Measurements from ENCODE around the gene CFAP53. TPM values are rescaled to one million over a fixed set of nuclear protein-coding genes. Genes with fewer than 3 reads are reported as not detected.

Gene CFAP53
- polyA plus RNA-seq, 1 of the 3 experiments (the other 2 are of a cell fraction), result 1.6 TPM

GRCh38 chr18:50182511-50182910, 83.8 kb downstream of the CFAP53 start:
- Histone ChIP-seq H3K27ac (ENCODE audit: low read depth in 2 of 2, low read length in 1 of 2) (no peak overlapping the region), H3F3A (replicated peaks; ENCODE audit: insufficient read depth) (no peaks in the 10 kb centered on the region), H2AFZ (ENCODE audit: low read depth) (no peak overlapping the region), H3K9me3 (no peaks in the 10 kb centered on the region), H4K20me1 (ENCODE audit: insufficient read depth) (no peaks in the 10 kb centered on the region), H3K36me3 (replicated peaks in 1 of 2; ENCODE audit: control insufficient read depth in 1 of 2, insufficient read depth in 2 of 2, low read length in 1 of 2) (no peaks in the 10 kb centered on the region), H3K27me3 (ENCODE audit: insufficient read depth) (no peaks in the 10 kb centered on the region; the same call in 1 of the 2 replicates), H3K4me2 (no peak overlapping the region), H3K9me2 (no peaks in the 10 kb centered on the region), H3K9ac (no peak overlapping the region), H3K4me3 (ENCODE audit: low read depth in 2 of 2, low read length in 1 of 2) (no peak overlapping the region), H3K4me1 (ENCODE audit: control insufficient read depth in 1 of 2, insufficient read depth in 2 of 2, low read depth in 1 of 2, low read length in 1 of 2) (peaks cover 0 to 5% of the 10 kb centered on the region in 2 experiments; a peak in 1 of 4 replicates), H3K79me2 (ENCODE audit: insufficient read depth) (no peaks in the 10 kb centered on the region)
- TF ChIP-seq FOXJ3 (CRISPR knock-in tag; IDR thresholded peaks at IDR 0.05), result no peak
- no peak for TF ChIP-seq TEAD4 (IDR thresholded peaks at IDR 0.05; ENCODE audit: borderline replicate concordance, insufficient read depth)
- no peak for TF ChIP-seq USF1 (IDR thresholded peaks at IDR 0.05; ENCODE audit: borderline replicate concordance, low read depth)
- no peak for TF ChIP-seq CHD2 (IDR thresholded peaks at IDR 0.05; ENCODE audit: low read length, partially characterized antibody)
- TF ChIP-seq CTCF (IDR thresholded peaks at IDR 0.05), result no peak
- TF ChIP-seq RCOR1 (IDR thresholded peaks at IDR 0.05; ENCODE audit: low read length), result no peak
- no peak for TF ChIP-seq SIN3A (IDR thresholded peaks at IDR 0.05; ENCODE audit: borderline replicate concordance, low read depth, low read length)
- no peak for TF ChIP-seq MXI1 (IDR thresholded peaks at IDR 0.05; ENCODE audit: low read depth, low read length)
- no peak for TF ChIP-seq PBX3 (IDR thresholded peaks at IDR 0.05)
- no peak for TF ChIP-seq GABPA (IDR thresholded peaks at IDR 0.05; ENCODE audit: low read depth)
- no peak for TF ChIP-seq TCF12 (IDR thresholded peaks at IDR 0.05)
- no peak for TF ChIP-seq POLR2AphosphoS5 (IDR thresholded peaks at IDR 0.05; ENCODE audit: low read depth, low read length)
- TF ChIP-seq YY1 (IDR thresholded peaks at IDR 0.05; ENCODE audit: low read depth), result no peak
- no peak for TF ChIP-seq NFIC (IDR thresholded peaks at IDR 0.05; ENCODE audit: borderline replicate concordance)
- no peak for TF ChIP-seq USF2 (IDR thresholded peaks at IDR 0.05; ENCODE audit: borderline replicate concordance, low read depth, low read length)
- no peak for TF ChIP-seq EZH2phosphoT487 (IDR thresholded peaks at IDR 0.05; ENCODE audit: borderline replicate concordance, low read depth)
- TF ChIP-seq TAF1 (IDR thresholded peaks at IDR 0.05; ENCODE audit: borderline replicate concordance, low read depth, low read length), result no peak
- no peak for TF ChIP-seq RXRA (IDR thresholded peaks at IDR 0.05; ENCODE audit: borderline replicate concordance, low read depth)
- TF ChIP-seq JUND (IDR thresholded peaks at IDR 0.05), result no peak
- TF ChIP-seq GATA2 (CRISPR knock-in tag; IDR thresholded peaks at IDR 0.05), result no peak
- CTCF ChIA-PET, result interaction anchor here (1.2 to 2.1 kb wide), 2 partner anchors 10 to 14 kb away, joined by 4 to 6 read pairs; no protein-coding TSS in a partner anchor
- 18% methylated on average over 1 of the region's 1 CpG for WGBS (ENCODE audit: low lambda C conversion rate)
- POLR2A ChIA-PET, result no interaction called here
- DNase-seq, result no peak
